Measurements from ENCODE around the gene XYLT2. TPM values are rescaled to one million over a fixed set of nuclear protein-coding genes. Genes with fewer than 3 reads are reported as not detected.

XYLT2 gene
- total and polyA plus RNA-seq, 3 donors from 2014 or later = 37.6 to 47.4 (median 44.1) TPM

DNA sequence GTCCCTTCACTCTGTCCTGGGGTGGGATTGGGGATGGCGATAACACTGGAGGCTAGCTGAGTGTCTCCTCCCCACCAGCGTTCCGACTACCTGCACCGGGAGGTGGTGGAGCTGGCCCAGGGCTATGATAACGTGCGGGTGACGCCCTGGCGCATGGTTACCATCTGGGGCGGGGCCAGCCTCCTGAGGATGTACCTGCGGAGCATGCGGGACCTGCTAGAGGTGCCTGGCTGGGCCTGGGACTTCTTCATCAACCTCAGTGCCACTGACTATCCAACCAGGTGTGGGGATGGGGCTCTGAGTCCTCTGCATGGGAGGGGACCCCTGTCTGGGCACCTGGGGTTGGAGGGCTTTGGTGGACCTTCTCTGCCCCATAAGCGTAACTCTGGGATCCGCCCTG lies 8.8 kb downstream of the XYLT2 start:
- no peak for DNase-seq
- Histone ChIP-seq H3K4me3 (no peak overlapping the region), H3K27ac (no peak overlapping the region), H3K36me3 (ENCODE audit: low read depth, missing control alignments) (no peaks in the 10 kb centered on the region), H3K4me1 (peaks cover 16% of the 10 kb centered on the region), H3K27me3 (no peaks in the 10 kb centered on the region), H3K9me3 (no peaks in the 10 kb centered on the region)
- 92 to 94% methylated on average over 13 of the region's 13 CpGs for whole genome bisulfite sequencing, 2 donors
- intact Hi-C loops (cut with DNase I; ENCODE audit: low total_unique reads) = no loop called here
- no peak for TF ChIP-seq POLR2A (IDR thresholded peaks at IDR 0.05)
- TF ChIP-seq, protein P1, sequence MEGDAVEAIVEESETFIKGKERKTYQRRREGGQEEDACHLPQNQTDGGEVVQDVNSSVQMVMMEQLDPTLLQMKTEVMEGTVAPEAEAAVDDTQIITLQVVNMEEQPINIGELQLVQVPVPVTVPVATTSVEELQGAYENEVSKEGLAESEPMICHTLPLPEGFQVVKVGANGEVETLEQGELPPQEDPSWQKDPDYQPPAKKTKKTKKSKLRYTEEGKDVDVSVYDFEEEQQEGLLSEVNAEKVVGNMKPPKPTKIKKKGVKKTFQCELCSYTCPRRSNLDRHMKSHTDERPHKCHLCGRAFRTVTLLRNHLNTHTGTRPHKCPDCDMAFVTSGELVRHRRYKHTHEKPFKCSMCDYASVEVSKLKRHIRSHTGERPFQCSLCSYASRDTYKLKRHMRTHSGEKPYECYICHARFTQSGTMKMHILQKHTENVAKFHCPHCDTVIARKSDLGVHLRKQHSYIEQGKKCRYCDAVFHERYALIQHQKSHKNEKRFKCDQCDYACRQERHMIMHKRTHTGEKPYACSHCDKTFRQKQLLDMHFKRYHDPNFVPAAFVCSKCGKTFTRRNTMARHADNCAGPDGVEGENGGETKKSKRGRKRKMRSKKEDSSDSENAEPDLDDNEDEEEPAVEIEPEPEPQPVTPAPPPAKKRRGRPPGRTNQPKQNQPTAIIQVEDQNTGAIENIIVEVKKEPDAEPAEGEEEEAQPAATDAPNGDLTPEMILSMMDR (IDR thresholded peaks at IDR 0.05) = no peak

GRCh38 chr17:50355336-50355700 lies 9.4 kb downstream of the XYLT2 start:
- H3K4me1 ChIP-seq = peaks cover 21% of the 10 kb centered on the region
- H3K4me3 ChIP-seq = no peak overlapping the region
- H3K27me3 ChIP-seq = no peaks in the 10 kb centered on the region
- 81 to 88% methylated on average over 1 to 4 of the region's 4 CpGs for WGBS, 2 donors
- intact Hi-C loops (cut with DNase I; ENCODE audit: low total_unique reads) = no loop called here
- no peak overlapping the region for H3K27ac ChIP-seq
- no peak for DNase-seq
- TF ChIP-seq, protein P1 (IDR thresholded peaks at IDR 0.05) = no peak
- no peaks in the 10 kb centered on the region for H3K9me3 ChIP-seq
- no peaks in the 10 kb centered on the region for H3K36me3 ChIP-seq (ENCODE audit: low read depth, missing control alignments)

- Histone ChIP-seq H3K4me3 (no peak overlapping the region), H3K9me3 (no peaks in the 10 kb centered on the region), H3K27ac (no peak overlapping the region), H3K36me3 (ENCODE audit: low read depth, missing control alignments) (no peaks in the 10 kb centered on the region), H3K27me3 (no peaks in the 10 kb centered on the region), H3K4me1 (peaks cover 22% of the 10 kb centered on the region)
- TF ChIP-seq, protein P1 (IDR thresholded peaks at IDR 0.05) = no peak
- TF ChIP-seq POLR2A (IDR thresholded peaks at IDR 0.05) = no peak
- intact Hi-C loops (cut with DNase I; ENCODE audit: low total_unique reads) = no loop called here
- WGBS, 2 donors = 87 to 93% methylated on average over 3 to 20 of the region's 20 CpGs
- no peak for DNase-seq
Measured at GRCh38 chr17:50355701-50356341, 9.9 kb downstream of the XYLT2 start.

GRCh38 chr17:50356418-50356817 lies 10.5 kb downstream of the XYLT2 start:
- TF ChIP-seq, protein P1 (IDR thresholded peaks at IDR 0.05) = no peak
- no peak for TF ChIP-seq POLR2A (IDR thresholded peaks at IDR 0.05)
- Histone ChIP-seq H3K9me3 (no peaks in the 10 kb centered on the region), H3K36me3 (ENCODE audit: low read depth, missing control alignments) (no peaks in the 10 kb centered on the region), H3K4me3 (no peak overlapping the region), H3K4me1 (peaks cover 22% of the 10 kb centered on the region), H3K27ac (no peak overlapping the region), H3K27me3 (no peaks in the 10 kb centered on the region)
- WGBS, 2 donors = 95 to 100% methylated on average over 1 to 12 of the region's 12 CpGs
- intact Hi-C loops (cut with DNase I; ENCODE audit: low total_unique reads) = no loop called here
- no peak for DNase-seq

- DNase-seq = no peak
- H3K4me3 ChIP-seq = no peak overlapping the region
- H3K27ac ChIP-seq = no peak overlapping the region
- H3K36me3 ChIP-seq (ENCODE audit: low read depth, missing control alignments) = no peaks in the 10 kb centered on the region
- no peak for TF ChIP-seq POLR2A (IDR thresholded peaks at IDR 0.05)
- TF ChIP-seq, protein P1 (IDR thresholded peaks at IDR 0.05) = no peak
- WGBS, 2 donors = 88 to 95% methylated on average over 12 of the region's 12 CpGs
- intact Hi-C loops (cut with DNase I; ENCODE audit: low total_unique reads) = no loop called here
- no peaks in the 10 kb centered on the region for H3K9me3 ChIP-seq
- H3K4me1 ChIP-seq = peaks cover 22% of the 10 kb centered on the region
- H3K27me3 ChIP-seq = no peaks in the 10 kb centered on the region
Measured at GRCh38 chr17:50356892-50357510, 11.1 kb downstream of the XYLT2 start.

All from testis (tissue), 3 donors.